GM10266 (cell line): ENCODE measurements around the gene WDR7.

Experiments used
- DNase-seq: peaks from one replicate; pipeline ENCODE4 v3.0.0; 2012; ENCODE audit errors: extremely low spot score
- TF ChIP-seq, protein P1 (sequence below): IDR thresholded peaks from 2 replicates; pipeline ENCODE4 v1.5.1; 2012; ENCODE audit warnings: mild to moderate bottlenecking, low read depth; ENCODE audit not compliant: control insufficient read depth, insufficient read depth; ENCODE audit errors: missing control alignments

The WDR7 gene

DNA sequence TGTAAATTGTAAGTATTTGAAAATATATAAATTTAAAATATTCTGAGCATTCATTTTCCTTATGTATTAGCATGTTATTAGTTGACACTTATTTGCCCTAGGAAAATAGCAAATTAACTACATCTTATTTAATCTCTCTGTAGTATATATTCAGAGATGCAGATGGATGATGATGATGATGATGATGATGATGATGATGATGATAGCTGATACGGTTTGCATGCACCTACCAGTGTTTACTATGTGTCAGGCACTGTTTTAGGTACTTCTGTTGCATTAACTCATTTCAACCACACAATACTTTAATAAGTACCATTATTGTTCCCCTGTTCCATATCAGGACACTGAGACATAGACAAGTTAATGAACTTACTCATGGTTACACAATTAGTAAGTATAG is 304.3 kb downstream of the WDR7 start:
- DNase-seq: no peak
- TF ChIP-seq, protein P1, sequence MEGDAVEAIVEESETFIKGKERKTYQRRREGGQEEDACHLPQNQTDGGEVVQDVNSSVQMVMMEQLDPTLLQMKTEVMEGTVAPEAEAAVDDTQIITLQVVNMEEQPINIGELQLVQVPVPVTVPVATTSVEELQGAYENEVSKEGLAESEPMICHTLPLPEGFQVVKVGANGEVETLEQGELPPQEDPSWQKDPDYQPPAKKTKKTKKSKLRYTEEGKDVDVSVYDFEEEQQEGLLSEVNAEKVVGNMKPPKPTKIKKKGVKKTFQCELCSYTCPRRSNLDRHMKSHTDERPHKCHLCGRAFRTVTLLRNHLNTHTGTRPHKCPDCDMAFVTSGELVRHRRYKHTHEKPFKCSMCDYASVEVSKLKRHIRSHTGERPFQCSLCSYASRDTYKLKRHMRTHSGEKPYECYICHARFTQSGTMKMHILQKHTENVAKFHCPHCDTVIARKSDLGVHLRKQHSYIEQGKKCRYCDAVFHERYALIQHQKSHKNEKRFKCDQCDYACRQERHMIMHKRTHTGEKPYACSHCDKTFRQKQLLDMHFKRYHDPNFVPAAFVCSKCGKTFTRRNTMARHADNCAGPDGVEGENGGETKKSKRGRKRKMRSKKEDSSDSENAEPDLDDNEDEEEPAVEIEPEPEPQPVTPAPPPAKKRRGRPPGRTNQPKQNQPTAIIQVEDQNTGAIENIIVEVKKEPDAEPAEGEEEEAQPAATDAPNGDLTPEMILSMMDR: no peak

DNA sequence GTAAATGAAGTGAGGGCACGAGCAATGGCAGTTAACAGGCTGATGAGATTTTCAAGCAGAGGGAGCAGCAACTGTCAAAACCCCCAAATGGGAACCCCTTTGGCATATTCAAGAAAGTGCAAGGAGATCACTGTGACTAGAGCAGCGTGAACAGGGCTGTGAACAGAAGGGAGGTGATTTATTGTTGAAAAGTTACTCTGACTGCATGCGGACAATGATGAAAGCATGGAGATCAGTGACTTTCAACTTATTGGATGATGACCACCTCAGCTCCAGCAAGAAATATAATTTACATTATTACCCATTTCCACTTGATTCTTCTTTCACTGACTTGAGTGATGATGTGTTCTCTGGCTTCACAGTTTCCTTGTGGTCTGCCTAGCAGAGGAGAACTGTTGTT is 308.0 kb downstream of the WDR7 start:
- TF ChIP-seq, protein P1: no peak
- DNase-seq: no peak

DNA sequence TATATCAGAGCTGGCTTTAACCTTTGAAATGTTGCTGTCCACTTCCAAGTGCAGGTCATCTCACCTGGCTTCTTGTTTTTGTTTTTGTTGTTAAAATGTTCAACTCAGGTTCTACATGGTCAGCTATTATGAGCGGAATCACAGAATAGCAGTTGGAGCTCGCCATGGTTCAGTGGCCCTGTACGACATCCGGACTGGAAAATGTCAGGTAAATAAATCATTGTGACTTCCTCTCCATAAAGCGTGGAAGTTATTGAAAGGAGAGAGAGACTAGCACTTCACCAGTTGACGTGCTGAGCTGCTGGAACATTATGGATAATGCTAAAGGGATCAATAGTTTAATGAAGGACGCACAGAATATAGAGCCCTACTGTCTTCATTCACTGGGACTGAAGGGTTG is 311.2 kb downstream of the WDR7 start:
- no peak for DNase-seq
- TF ChIP-seq, protein P1: no peak

DNA sequence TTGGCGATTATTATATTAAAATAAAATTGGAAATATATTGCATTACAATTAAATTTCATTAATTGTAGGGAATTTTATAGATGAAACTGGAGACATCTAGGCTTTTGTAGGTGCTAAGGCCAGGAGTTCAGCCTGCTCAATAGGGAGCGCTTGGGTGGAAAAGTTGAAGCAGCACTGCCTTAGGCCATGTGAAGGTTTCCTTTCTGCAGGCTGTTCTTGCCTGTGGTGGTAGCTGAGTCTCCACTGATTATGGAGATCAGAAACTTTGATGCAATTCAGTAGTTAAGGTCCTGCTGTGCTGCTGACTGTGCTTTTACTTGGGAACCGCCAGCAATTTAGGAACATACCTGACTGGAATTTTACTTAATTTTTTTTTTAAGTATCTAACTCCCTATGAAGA is 315.9 kb downstream of the WDR7 start:
- no peak for DNase-seq
- TF ChIP-seq, protein P1: no peak

DNA sequence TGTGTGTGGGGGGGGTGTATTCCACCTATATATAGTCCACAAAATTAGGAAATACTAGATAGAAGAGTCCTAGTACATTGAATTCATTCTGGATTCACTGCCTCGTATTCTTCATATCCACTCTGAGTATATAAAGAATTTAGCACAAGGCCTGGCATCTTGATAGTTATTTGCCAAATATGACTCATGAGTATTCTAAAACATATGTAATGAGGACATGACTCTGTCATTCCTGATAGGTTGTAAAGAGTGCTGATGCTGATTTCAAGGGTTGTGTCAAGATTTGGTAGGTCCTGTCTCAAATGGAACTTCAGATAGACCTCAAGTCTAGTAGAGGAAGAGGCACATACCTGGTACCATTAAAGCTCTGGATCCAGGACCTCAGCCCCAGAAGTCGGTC is 322.3 kb downstream of the WDR7 start:
- no peak for DNase-seq
- TF ChIP-seq, protein P1: no peak

DNA sequence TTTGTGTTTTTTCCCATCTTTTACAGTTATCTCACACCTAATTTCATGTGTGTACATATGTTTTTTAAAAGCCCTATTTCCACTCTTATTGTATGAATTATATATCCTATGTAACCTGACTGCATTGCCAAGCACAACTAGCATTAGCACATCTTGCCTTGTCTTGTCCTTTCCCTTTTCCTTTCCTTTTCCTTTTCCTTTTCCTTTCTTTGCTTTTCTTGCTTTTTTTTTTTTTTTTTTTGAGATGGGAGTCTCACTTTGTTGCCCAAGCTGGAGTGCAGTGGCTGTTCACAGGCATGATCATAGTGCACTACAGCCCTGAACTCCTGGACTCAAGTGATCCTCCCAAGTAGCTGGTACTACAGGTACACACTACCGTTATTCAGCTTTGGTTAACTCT is 323.0 kb downstream of the WDR7 start:
- TF ChIP-seq, protein P1: no peak
- DNase-seq: no peak

DNA sequence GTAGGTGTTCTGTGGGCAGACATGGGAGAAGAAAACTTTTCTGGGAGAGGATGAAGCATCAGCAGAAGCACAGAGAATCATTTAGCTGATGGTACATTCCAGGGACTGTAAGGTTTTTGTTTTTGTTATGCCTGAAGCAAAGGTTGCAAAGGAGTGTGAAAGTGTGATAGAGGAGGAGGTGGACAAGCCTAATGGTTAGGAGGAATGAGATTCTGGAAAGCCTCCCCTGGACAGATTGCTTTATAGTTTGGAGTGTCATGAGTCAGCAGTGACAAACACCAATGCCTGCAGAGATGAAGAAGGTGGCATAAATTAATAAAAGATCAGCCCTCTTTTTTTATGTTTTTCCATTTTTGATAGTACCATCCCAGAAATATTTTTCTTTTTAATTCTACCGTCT is 324.1 kb downstream of the WDR7 start:
- DNase-seq: no peak
- TF ChIP-seq, protein P1: no peak
